Astrocyte (in vitro differentiated cells and primary cell): Measurements from ENCODE around the gene OMA1. TPM values are rescaled to one million over a fixed set of nuclear protein-coding genes. Genes with fewer than 3 reads are reported as not detected.

Experiments
- DNase-seq: peaks from one replicate; pipeline ENCODE4 v3.0.0-alpha.2; 2010; ENCODE audit warnings: low read depth
- FAIRE-seq: peaks from 2 replicates; lab custom pipeline; 2011; peaks lifted over from hg19 to GRCh38; lab: Jason Lieb, UNC
- H2AFZ ChIP-seq: 2 replicates; pipeline ENCODE4 v1.6.0; 2012; ENCODE audit warnings: low read depth, low read length, inconsistent platforms
- H3K27ac ChIP-seq: 2 replicates; pipeline ENCODE4 v1.5.1; 2011; ENCODE audit warnings: low read depth, low read length, inconsistent platforms
- H3K27me3 ChIP-seq: 2 replicates; pipeline ENCODE4 v1.6.0; 2011; ENCODE audit warnings: low read length, inconsistent platforms; ENCODE audit not compliant: insufficient read depth
- H3K36me3 ChIP-seq: 2 replicates; pipeline ENCODE4 v1.5.1; 2011; ENCODE audit warnings: low read length, inconsistent platforms; ENCODE audit not compliant: insufficient read depth
- H3K4me1 ChIP-seq: 2 replicates; pipeline ENCODE4 v1.5.1; 2011; ENCODE audit warnings: low read length, inconsistent platforms; ENCODE audit not compliant: insufficient read depth
- H3K4me2 ChIP-seq: 2 replicates; pipeline ENCODE4 v1.6.0; 2012; ENCODE audit warnings: low read length, inconsistent platforms
- H3K4me3 ChIP-seq: 2 replicates; pipeline ENCODE4 v1.5.1; 2011; ENCODE audit warnings: low read depth, mild to moderate bottlenecking, low read length, inconsistent platforms; ENCODE audit not compliant: insufficient read depth
- H3K79me2 ChIP-seq: 2 replicates; pipeline ENCODE4 v1.6.0; 2012; ENCODE audit warnings: mild to moderate bottlenecking, low read length, inconsistent platforms; ENCODE audit not compliant: insufficient read depth
- H3K9ac ChIP-seq: 2 replicates; pipeline ENCODE4 v1.6.0; 2012; ENCODE audit warnings: mild to moderate bottlenecking, low read length, inconsistent platforms
- H3K9me3 ChIP-seq: 2 replicates; pipeline ENCODE4 v1.5.1; 2012; ENCODE audit warnings: low read depth, mild to moderate bottlenecking, low read length, inconsistent platforms; ENCODE audit not compliant: insufficient read depth
- H4K20me1 ChIP-seq: 2 replicates; pipeline ENCODE4 v1.6.0; 2012; ENCODE audit warnings: low read length, inconsistent platforms; ENCODE audit not compliant: insufficient read depth
- H3K27ac Mint-ChIP-seq: one replicate; pipeline ENCODE4 v1.8.0; 2021; ENCODE audit warnings: mild to moderate bottlenecking, mixed read lengths; ENCODE audit not compliant: unreplicated experiment
- H3K27me3 Mint-ChIP-seq: one replicate; pipeline ENCODE4 v1.8.0; 2021; ENCODE audit warnings: low read depth, mixed read lengths; ENCODE audit not compliant: unreplicated experiment
- H3K36me3 Mint-ChIP-seq: one replicate; pipeline ENCODE4 v1.8.0; 2021; ENCODE audit warnings: low read depth, mixed read lengths; ENCODE audit not compliant: unreplicated experiment
- H3K4me1 Mint-ChIP-seq: one replicate; pipeline ENCODE4 v1.8.0; 2021; ENCODE audit warnings: low read depth, mixed read lengths; ENCODE audit not compliant: unreplicated experiment
- H3K4me3 Mint-ChIP-seq: one replicate; pipeline ENCODE4 v1.8.0; 2021; ENCODE audit warnings: mild to moderate bottlenecking, moderate library complexity, mixed read lengths; ENCODE audit not compliant: unreplicated experiment
- H3K9me3 Mint-ChIP-seq: one replicate; pipeline ENCODE4 v1.8.0; 2021; ENCODE audit warnings: mild to moderate bottlenecking, mixed read lengths; ENCODE audit not compliant: unreplicated experiment
- CTCF ChIP-seq: IDR thresholded peaks from 2 replicates; pipeline ENCODE4 v1.5.1; 2011; ENCODE audit warnings: low read depth, mild to moderate bottlenecking, inconsistent platforms, low read length, moderate library complexity; ENCODE audit not compliant: insufficient read depth
- EZH2 ChIP-seq: IDR thresholded peaks from 2 replicates; pipeline ENCODE4 v1.6.1; 2012; ENCODE audit warnings: mild to moderate bottlenecking, low read length, inconsistent platforms; ENCODE audit not compliant: insufficient read depth
- total RNA-seq: library from RNA; stranded (reverse); gene quantifications from 2 replicates; pipeline ENCODE4 v1.2.1, GENCODE V29; 2021

OMA1 gene
- total RNA-seq, 1 donor from 2014 or later = 5.1 TPM

GRCh38 chr1:58459911-58460310, 86.6 kb downstream of the OMA1 start:
- peaks cover 12% of the 10 kb centered on the region for H3K4me1 Mint-ChIP-seq
- H3K27me3 Mint-ChIP-seq = peaks cover 24% of the 10 kb centered on the region
- no peaks in the 10 kb centered on the region for H3K27me3 ChIP-seq
- H3K27ac ChIP-seq = no peak overlapping the region
- H3K27ac Mint-ChIP-seq = no peak overlapping the region
- H3K9me3 ChIP-seq = no peaks in the 10 kb centered on the region
- H3K36me3 Mint-ChIP-seq = no peaks in the 10 kb centered on the region
- H3K4me3 ChIP-seq = no peak overlapping the region
- no peak for FAIRE-seq
- no peak overlapping the region for H2AFZ ChIP-seq
- DNase-seq = no peak
- TF ChIP-seq EZH2 = no peak
- no peak for TF ChIP-seq CTCF
- H3K4me3 Mint-ChIP-seq = no peak overlapping the region
- H3K9me3 Mint-ChIP-seq = no peaks in the 10 kb centered on the region
- H4K20me1 ChIP-seq = no peaks in the 10 kb centered on the region
- peaks cover 3% of the 10 kb centered on the region for H3K4me1 ChIP-seq
- no peak overlapping the region for H3K9ac ChIP-seq
- no peak overlapping the region for H3K4me2 ChIP-seq
- H3K79me2 ChIP-seq = no peaks in the 10 kb centered on the region
- H3K36me3 ChIP-seq = no peaks in the 10 kb centered on the region

DNA sequence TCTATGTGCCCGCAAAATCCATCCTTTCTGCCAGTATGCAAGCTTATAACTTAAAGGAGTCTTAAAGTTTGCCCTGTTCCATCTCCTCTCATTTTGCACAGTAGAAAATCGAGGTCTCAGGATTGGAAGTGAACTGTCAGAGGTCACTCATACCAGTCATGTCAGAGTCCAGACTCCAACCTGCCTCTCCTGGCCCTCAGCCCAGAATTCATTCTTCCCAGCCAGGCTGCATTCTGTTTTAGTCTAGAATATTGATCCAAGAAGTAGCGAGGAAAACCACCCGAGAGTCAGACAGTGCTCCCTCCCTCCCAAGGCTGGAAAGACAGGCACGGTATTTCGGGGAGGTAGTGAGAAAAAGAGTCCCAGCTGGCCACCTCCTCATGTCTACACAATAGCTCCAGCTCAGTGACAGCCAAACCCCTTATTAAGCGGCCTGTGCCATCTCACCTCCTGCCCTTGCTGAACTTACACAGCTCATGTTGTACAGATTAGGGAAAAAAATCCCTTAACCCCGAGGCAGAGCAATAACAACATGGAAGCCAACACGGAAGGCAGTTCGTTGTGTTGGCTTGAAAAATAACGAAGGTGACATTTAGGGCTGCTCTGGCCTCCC, 89.4 kb downstream of the OMA1 start:
- no peak overlapping the region for H3K4me3 ChIP-seq
- Mint-ChIP-seq H3K27ac (no peak overlapping the region), H3K27me3 (peaks cover 22% of the 10 kb centered on the region), H3K9me3 (no peaks in the 10 kb centered on the region), H3K4me1 (peaks cover 12% of the 10 kb centered on the region), H3K4me3 (no peak overlapping the region), H3K36me3 (no peaks in the 10 kb centered on the region)
- H3K27ac ChIP-seq = no peak overlapping the region
- no peaks in the 10 kb centered on the region for H4K20me1 ChIP-seq
- no peaks in the 10 kb centered on the region for H3K9me3 ChIP-seq
- H3K9ac ChIP-seq = no peak overlapping the region
- H3K27me3 ChIP-seq = no peaks in the 10 kb centered on the region
- H2AFZ ChIP-seq = no peak overlapping the region
- H3K79me2 ChIP-seq = no peaks in the 10 kb centered on the region
- H3K36me3 ChIP-seq = no peaks in the 10 kb centered on the region
- no peak overlapping the region for H3K4me2 ChIP-seq
- TF ChIP-seq EZH2 (no peak), CTCF (no peak)
- DNase-seq = no peak
- no peak for FAIRE-seq
- H3K4me1 ChIP-seq = peaks cover 3% of the 10 kb centered on the region

- no peak overlapping the region for H3K27ac ChIP-seq
- H3K27me3 ChIP-seq = no peaks in the 10 kb centered on the region
- H3K4me2 ChIP-seq = no peak overlapping the region
- DNase-seq = peak; percentile 88
- peaks cover 22% of the 10 kb centered on the region for H3K27me3 Mint-ChIP-seq
- no peak for TF ChIP-seq EZH2
- TF ChIP-seq CTCF = no peak
- no peaks in the 10 kb centered on the region for H4K20me1 ChIP-seq
- H3K9me3 ChIP-seq = no peaks in the 10 kb centered on the region
- FAIRE-seq = no peak
- H3K4me1 ChIP-seq = peaks cover 3% of the 10 kb centered on the region
- no peaks in the 10 kb centered on the region for H3K36me3 ChIP-seq
- no peak overlapping the region for H3K4me3 ChIP-seq
- H3K27ac Mint-ChIP-seq = no peak overlapping the region
- peaks cover 12% of the 10 kb centered on the region for H3K4me1 Mint-ChIP-seq
- no peaks in the 10 kb centered on the region for H3K36me3 Mint-ChIP-seq
- no peak overlapping the region for H3K4me3 Mint-ChIP-seq
- no peak overlapping the region for H3K9ac ChIP-seq
- no peaks in the 10 kb centered on the region for H3K9me3 Mint-ChIP-seq
- no peak overlapping the region for H2AFZ ChIP-seq
- no peaks in the 10 kb centered on the region for H3K79me2 ChIP-seq
Measured at GRCh38 chr1:58456470-58456869, 90.1 kb downstream of the OMA1 start.
